Stimulated activated CD8-positive, alpha-beta memory T cell treated with anti-CD3 and anti-CD28 coated beads, Interleukin-7, amount 100 ng/mL, for 24 hours (primary cell): ENCODE measurements around the gene HSPB9.

Source experiments
- DNase-seq: peaks from one replicate; pipeline ENCODE4 v3.0.0-alpha.2; 2020; ENCODE audit warnings: low read depth

The HSPB9 gene

GRCh38 chr17:42146911-42147607 lies 24.5 kb downstream of the HSPB9 start:
- no peak for DNase-seq

GRCh38 chr17:42153919-42154742 lies 31.5 kb downstream of the HSPB9 start:
- DNase-seq, result no peak

GRCh38 chr17:42155614-42156045 lies 33.0 kb downstream of the HSPB9 start:
- DNase-seq, result no peak

GRCh38 chr17:42159796-42160530 lies 37.4 kb downstream of the HSPB9 start:
- DNase-seq, result no peak

- no peak for DNase-seq
These were observed 37.9 kb downstream of the HSPB9 start for GRCh38 chr17:42160531-42160910.

GRCh38 chr17:42163113-42163512 lies 40.5 kb downstream of the HSPB9 start:
- no peak for DNase-seq

GRCh38 chr17:42163696-42164407 lies 41.2 kb downstream of the HSPB9 start:
- no peak for DNase-seq

GRCh38 chr17:42165751-42166150 lies 43.1 kb downstream of the HSPB9 start:
- DNase-seq, result no peak

GRCh38 chr17:42166196-42166763 lies 43.7 kb downstream of the HSPB9 start:
- no peak for DNase-seq

- no peak for DNase-seq
These were observed 45.2 kb downstream of the HSPB9 start for GRCh38 chr17:42167807-42168206.

- no peak for DNase-seq
These were observed 46.7 kb downstream of the HSPB9 start for GRCh38 chr17:42169351-42169750.

GRCh38 chr17:42171831-42172230 lies 49.2 kb downstream of the HSPB9 start:
- DNase-seq, result no peak
